Fibroblast of lung (primary cell): ENCODE results near the gene DYSF. TPM values are rescaled to one million over a fixed set of nuclear protein-coding genes. Genes with fewer than 3 reads are reported as not detected.
A peak's percentile ranks its signal among the peaks of the same experiment; 100 is the strongest.

Experiments used
- DNase-seq, 2 donors: peaks; one replicate each; pipeline versions ENCODE4 v3.0.0 to v3.0.0-alpha.2; 2010; ENCODE audit warnings: low read depth in 2 of 2
- H2AFZ ChIP-seq: 2 replicates; pipeline ENCODE4 v1.5.1; 2012; ENCODE audit warnings: low read length, control low read depth, inconsistent platforms
- H3K27ac ChIP-seq: 2 replicates; pipeline ENCODE4 v1.5.1; 2011; ENCODE audit warnings: low read length, control low read depth; ENCODE audit not compliant: insufficient read depth
- H3K27me3 ChIP-seq: 2 replicates; pipeline ENCODE4 v1.5.1; 2011; ENCODE audit warnings: mild to moderate bottlenecking, low read length; ENCODE audit not compliant: control insufficient read depth, insufficient read depth
- H3K36me3 ChIP-seq: 2 replicates; pipeline ENCODE4 v1.5.1; 2011; ENCODE audit warnings: low read length; ENCODE audit not compliant: control insufficient read depth, insufficient read depth
- H3K4me1 ChIP-seq: 2 replicates; pipeline ENCODE4 v1.5.1; 2011; ENCODE audit warnings: low read length; ENCODE audit not compliant: control insufficient read depth, insufficient read depth; ENCODE audit errors: extremely low read depth
- H3K4me2 ChIP-seq: 2 replicates; pipeline ENCODE4 v1.5.1; 2011; ENCODE audit warnings: low read length, control low read depth; ENCODE audit not compliant: insufficient read depth; ENCODE audit errors: extremely low read depth
- H3K4me3 ChIP-seq, 4 experiments: fragments of 200-600 bp in 1 of 4; sonication (generic) in 1 of 4; replicated peaks in 1 of 4; 2 replicates each; pipeline ENCODE4 v1.5.1; 2011 to 2016; ENCODE audit warnings: low read length in 4 of 4, low read depth in 3 of 4, mild to moderate bottlenecking in 3 of 4, control low read depth in 2 of 4, inconsistent platforms in 1 of 4, mixed read lengths in 1 of 4; ENCODE audit not compliant: insufficient read depth in 1 of 4; ENCODE audit errors: control extremely low read depth in 1 of 4
- H3K79me2 ChIP-seq: 2 replicates; pipeline ENCODE4 v1.5.1; 2012; ENCODE audit warnings: mild to moderate bottlenecking, low read length, inconsistent platforms; ENCODE audit not compliant: control insufficient read depth, insufficient read depth
- H3K9ac ChIP-seq: 2 replicates; pipeline ENCODE4 v1.5.1; 2011; ENCODE audit warnings: mild to moderate bottlenecking, low read length, control low read depth; ENCODE audit not compliant: insufficient read depth
- H3K9me3 ChIP-seq: 2 replicates; pipeline ENCODE4 v1.5.1; 2012; ENCODE audit warnings: low read depth, low read length; ENCODE audit not compliant: control insufficient read depth, insufficient read depth
- H4K20me1 ChIP-seq: 2 replicates; pipeline ENCODE4 v1.5.1; 2011; ENCODE audit warnings: low read length; ENCODE audit not compliant: control insufficient read depth, insufficient read depth; ENCODE audit errors: extremely low read depth
- CTCF ChIP-seq, 2 donors: IDR thresholded peaks in 1 of 2; conservative IDR thresholded peaks in 1 of 2; 1 replicate in 1 of 2; 2 replicates in 1 of 2; pipeline ENCODE4 v1.5.1; 2011 to 2012; ENCODE audit warnings: low read length in 2 of 2, control low read depth in 1 of 2, inconsistent platforms in 1 of 2, low read depth in 1 of 2, mild to moderate bottlenecking in 1 of 2
- EZH2 ChIP-seq: IDR thresholded peaks from 2 replicates; pipeline ENCODE4 v1.5.1; 2012; ENCODE audit warnings: low read length, control low read depth, mild to moderate bottlenecking; ENCODE audit errors: missing control alignments
- polyA plus RNA-seq, 2 donors: library from polyadenylated mRNA; depleted of rRNA in 1 of 2; stranded (reverse) in 1 of 2; unstranded in 1 of 2; fragments of >200 nt; gene quantifications; 2 replicates each; pipeline ENCODE4 v1.2.1, GENCODE V29; 2011 to 2012; ENCODE audit warnings: missing spikeins in 1 of 2
- total RNA-seq: library from RNA; depleted of rRNA; stranded (reverse); fragments of >200 nt; gene quantifications from 2 replicates; pipeline ENCODE4 v1.2.1, GENCODE V29; 2014

The DYSF gene
- total and polyA plus RNA-seq, 2 donors (not counting 1 experiment from before 2014, with no cell fraction given) = under 0.01 to 0.67 TPM

GRCh38 chr2:71720596-71721361 is 267.4 kb downstream of the DYSF start:
- peaks cover 6% of the 10 kb centered on the region for H3K27me3 ChIP-seq
- H2AFZ ChIP-seq = no peak overlapping the region
- DNase-seq = no peak
- no peaks in the 10 kb centered on the region for H4K20me1 ChIP-seq
- H3K9me3 ChIP-seq = no peaks in the 10 kb centered on the region
- TF ChIP-seq EZH2 (no peak), CTCF (conservative IDR thresholded peaks at IDR 0.05 in 1 of 2, IDR thresholded peaks at IDR 0.05 in 1 of 2; ENCODE audit: low read depth in 1 of 2, low read length in 2 of 2) (no peak)
- peaks cover 4% of the 10 kb centered on the region for H3K4me1 ChIP-seq
- H3K4me3 ChIP-seq = no peak overlapping the region
- H3K4me2 ChIP-seq = no peak overlapping the region
- H3K36me3 ChIP-seq = no peaks in the 10 kb centered on the region
- no peak overlapping the region for H3K27ac ChIP-seq
- no peaks in the 10 kb centered on the region for H3K79me2 ChIP-seq
- no peak overlapping the region for H3K9ac ChIP-seq

GRCh38 chr2:71721362-71721665 is 268.0 kb downstream of the DYSF start:
- Histone ChIP-seq H4K20me1 (no peaks in the 10 kb centered on the region), H3K4me1 (peaks cover 4% of the 10 kb centered on the region), H3K36me3 (no peaks in the 10 kb centered on the region), H3K27ac (no peak overlapping the region), H3K27me3 (peaks cover 8% of the 10 kb centered on the region), H3K9ac (no peak overlapping the region), H2AFZ (no peak overlapping the region), H3K4me3 (no peak overlapping the region), H3K79me2 (no peaks in the 10 kb centered on the region), H3K9me3 (no peaks in the 10 kb centered on the region), H3K4me2 (no peak overlapping the region)
- peak in 1 of 2 donors; percentile 41 for DNase-seq
- TF ChIP-seq CTCF (conservative IDR thresholded peaks at IDR 0.05 in 1 of 2, IDR thresholded peaks at IDR 0.05 in 1 of 2; ENCODE audit: low read depth in 1 of 2, low read length in 2 of 2) (no peak), EZH2 (no peak)

GRCh38 chr2:71721669-71722068 is 268.3 kb downstream of the DYSF start:
- no peak overlapping the region for H3K27ac ChIP-seq
- H3K9ac ChIP-seq = no peak overlapping the region
- H3K79me2 ChIP-seq = no peaks in the 10 kb centered on the region
- H3K4me3 ChIP-seq = no peak overlapping the region
- H4K20me1 ChIP-seq = no peaks in the 10 kb centered on the region
- no peak for DNase-seq
- H3K4me1 ChIP-seq = peaks cover 2% of the 10 kb centered on the region
- no peaks in the 10 kb centered on the region for H3K9me3 ChIP-seq
- TF ChIP-seq CTCF (conservative IDR thresholded peaks at IDR 0.05 in 1 of 2, IDR thresholded peaks at IDR 0.05 in 1 of 2; ENCODE audit: low read depth in 1 of 2, low read length in 2 of 2) = no peak
- no peak for TF ChIP-seq EZH2
- H3K36me3 ChIP-seq = no peaks in the 10 kb centered on the region
- H2AFZ ChIP-seq = no peak overlapping the region
- peaks cover 11% of the 10 kb centered on the region for H3K27me3 ChIP-seq
- no peak overlapping the region for H3K4me2 ChIP-seq
